ENCODE data around the gene ELF2.
A peak's percentile ranks its signal among the peaks of the same experiment; 100 is the strongest.
"Not testable (repeated sequence)": the region's sequence is repeated elsewhere in the genome, so short reads cannot be mapped to it uniquely, and the experiment has no call there.

The ELF2 gene

GRCh38 chr4:139060591-139060990, 116.4 kb downstream of the ELF2 start:
- no peak for DNase-seq

- DNase-seq = not testable (repeated sequence)
These were observed 118.0 kb downstream of the ELF2 start for GRCh38 chr4:139059026-139059425.

- DNase-seq = no peak
These were observed 122.1 kb downstream of the ELF2 start for GRCh38 chr4:139054791-139055505.

- DNase-seq = no peak
These were observed 123.1 kb downstream of the ELF2 start for GRCh38 chr4:139053909-139054308.

GRCh38 chr4:139050446-139050845, 126.6 kb downstream of the ELF2 start:
- no peak for DNase-seq

- DNase-seq = no peak
These were observed 129.0 kb downstream of the ELF2 start for GRCh38 chr4:139048026-139048425.

GRCh38 chr4:139044291-139044690, 132.7 kb downstream of the ELF2 start:
- DNase-seq = no peak

GRCh38 chr4:139042981-139043460, 134.0 kb downstream of the ELF2 start:
- no peak for DNase-seq

GRCh38 chr4:139038874-139039443, 138.1 kb downstream of the ELF2 start:
- DNase-seq = no peak

- no peak for DNase-seq
These were observed 140.1 kb downstream of the ELF2 start for GRCh38 chr4:139036885-139037284.

- no peak for DNase-seq
These were observed 141.4 kb downstream of the ELF2 start for GRCh38 chr4:139035650-139036049.

GRCh38 chr4:139030614-139031235, 146.3 kb downstream of the ELF2 start:
- peak; percentile 75 for DNase-seq

- DNase-seq = not testable (repeated sequence)
These were observed 147.1 kb downstream of the ELF2 start for GRCh38 chr4:139029866-139030363.

- no peak for DNase-seq
These were observed 148.8 kb downstream of the ELF2 start for GRCh38 chr4:139028191-139028661.

GRCh38 chr4:139027776-139028175, 149.2 kb downstream of the ELF2 start:
- no peak for DNase-seq

GRCh38 chr4:139025841-139026240, 151.2 kb downstream of the ELF2 start:
- no peak for DNase-seq

- DNase-seq = no peak
These were observed 152.3 kb downstream of the ELF2 start for GRCh38 chr4:139024686-139025085.

- DNase-seq = no peak
These were observed 154.2 kb downstream of the ELF2 start for GRCh38 chr4:139022835-139023234.

- not testable (repeated sequence) for DNase-seq
These were observed 155.9 kb downstream of the ELF2 start for GRCh38 chr4:139021071-139021470.

- DNase-seq = no peak
These were observed 156.6 kb downstream of the ELF2 start for GRCh38 chr4:139020384-139020783.

GRCh38 chr4:139018971-139019758, 157.9 kb downstream of the ELF2 start:
- no peak for DNase-seq

GRCh38 chr4:139018501-139018900, 158.5 kb downstream of the ELF2 start:
- no peak for DNase-seq

GRCh38 chr4:139017861-139018260, 159.2 kb downstream of the ELF2 start:
- DNase-seq = no peak
